GM21360 (cell line): ENCODE results near the gene NFAT5.
A peak's percentile ranks its signal among the peaks of the same experiment; 100 is the strongest.
"Not testable (repeated sequence)": the region's sequence is repeated elsewhere in the genome, so short reads cannot be mapped to it uniquely, and the experiment has no call there.

ENCODE experiments used
- ATAC-seq: cut with Tn5 transposase; IDR thresholded peaks from one replicate; pipeline ENCODE4 v1.9.1; 2021; ENCODE audit warnings: mild to moderate bottlenecking, moderate library complexity; ENCODE audit not compliant: unreplicated experiment

The NFAT5 gene

GRCh38 chr16:69726313-69727060 lies 160.7 kb downstream of the NFAT5 start, which contains the start of gene NQO1:
TSS of gene NQO1 (minus strand) at chr16:69726560. CDS start at chr16:69726439, 121 bp downstream.
- peak; percentile 95 for ATAC-seq

GRCh38 chr16:69727916-69728270 lies 162.1 kb downstream of the NFAT5 start:
- ATAC-seq, result no peak

GRCh38 chr16:69729030-69729429 lies 163.3 kb downstream of the NFAT5 start:
- not testable (repeated sequence) for ATAC-seq

- not testable (repeated sequence) for ATAC-seq
Observed at GRCh38 chr16:69731280-69731679, 165.5 kb downstream of the NFAT5 start.

- no peak for ATAC-seq
Observed at GRCh38 chr16:69732101-69732500, 166.3 kb downstream of the NFAT5 start.

GRCh38 chr16:69741519-69741918 lies 175.8 kb downstream of the NFAT5 start:
- no peak for ATAC-seq

GRCh38 chr16:69741951-69742904 lies 176.5 kb downstream of the NFAT5 start:
- ATAC-seq, result no peak

GRCh38 chr16:69744363-69745231 lies 178.8 kb downstream of the NFAT5 start:
- ATAC-seq, result no peak

GRCh38 chr16:69745232-69745612 lies 179.5 kb downstream of the NFAT5 start:
- no peak for ATAC-seq

- no peak for ATAC-seq
Observed at GRCh38 chr16:69745959-69746358, 180.2 kb downstream of the NFAT5 start.

GRCh38 chr16:69747115-69747514 lies 181.3 kb downstream of the NFAT5 start:
- no peak for ATAC-seq

GRCh38 chr16:69748694-69749345 lies 183.1 kb downstream of the NFAT5 start:
- no peak for ATAC-seq

- ATAC-seq, result no peak
Observed at GRCh38 chr16:69754143-69754468, 188.3 kb downstream of the NFAT5 start.
